Measurements from ENCODE around the gene FXYD6. TPM values are rescaled to one million over a fixed set of nuclear protein-coding genes. Genes with fewer than 3 reads are reported as not detected.
A peak's percentile ranks its signal among the peaks of the same experiment; 100 is the strongest.
"Not testable (repeated sequence)": the region's sequence is repeated elsewhere in the genome, so short reads cannot be mapped to it uniquely, and the experiment has no call there.

The FXYD6 gene
- not detected for total RNA-seq

GRCh38 chr11:117876341-117877119 is at the start of gene FXYD6:
Gene FXYD6 (minus strand): TSS chr11:117876658. CDS start chr11:117842776, 33,882 bp downstream.
- no peaks in the 10 kb centered on the region for H3K36me3 Mint-ChIP-seq (ENCODE audit: low read depth)
- DNase-seq, result no peak

GRCh38 chr11:117926166-117926565 is 49.7 kb upstream of the FXYD6 start:
- ATAC-seq; H3K36me3 Mint-ChIP-seq (ENCODE audit: low read depth); intact Hi-C loops (cut with micrococcal nuclease); DNase-seq; H3K27ac Mint-ChIP-seq; H3K4me3 Mint-ChIP-seq; POLR2A ChIA-PET; H3K27me3 Mint-ChIP-seq; H3K9me3 Mint-ChIP-seq: not testable (repeated sequence)
- peaks cover 35% of the 10 kb centered on the region for H3K4me1 Mint-ChIP-seq (ENCODE audit: low read depth)
- CTCF ChIA-PET, result interaction anchor here (0.8 kb wide), 1 partner anchor 21 kb away, joined by 3 read pairs; no protein-coding TSS in a partner anchor

More at GRCh38 chr11:117876341-117877119, at the start of gene FXYD6:
- no peak for TF ChIP-seq CTCF (IDR thresholded peaks at IDR 0.05)
- peaks cover 20% of the 10 kb centered on the region for H3K4me1 Mint-ChIP-seq (ENCODE audit: low read depth)
- intact Hi-C loops (cut with micrococcal nuclease), result no loop called here
- H3K27me3 Mint-ChIP-seq, result peaks cover 50% of the 10 kb centered on the region
- CTCF ChIA-PET, result interaction anchor here (0.9 to 2.8 kb wide), 3 partner anchors 69 to 74 kb away, joined by 3 to 15 read pairs (median 9); no protein-coding TSS in a partner anchor
- peak within 1 kb of the TSS; percentile 32 for H3K27ac Mint-ChIP-seq
- no peaks in the 10 kb centered on the region for H3K9me3 Mint-ChIP-seq
- peak; percentile 25 for ATAC-seq
- POLR2A ChIA-PET, result no interaction called here
- peak within 1 kb of the TSS; percentile 71 for H3K4me3 Mint-ChIP-seq

GRCh38 chr11:117925198-117925925 is 48.9 kb upstream of the FXYD6 start:
- Mint-ChIP-seq H3K27me3 (no peaks in the 10 kb centered on the region), H3K27ac (no peak overlapping the region), H3K4me1 (ENCODE audit: low read depth) (peaks cover 27% of the 10 kb centered on the region), H3K9me3 (no peaks in the 10 kb centered on the region), H3K36me3 (ENCODE audit: low read depth) (no peaks in the 10 kb centered on the region), H3K4me3 (no peak overlapping the region)
- ChIA-PET POLR2A (no interaction called here), CTCF (interaction anchor here (0.6 to 1.2 kb wide), 3 partner anchors 22 to 128 kb away, joined by 3 to 4 read pairs (median 3); no protein-coding TSS in a partner anchor)
- intact Hi-C loops (cut with micrococcal nuclease), result no loop called here
- ATAC-seq, result no peak
- DNase-seq, result no peak
- TF ChIP-seq CTCF (IDR thresholded peaks at IDR 0.05), result no peak

GRCh38 chr11:117924631-117925170 is 48.2 kb upstream of the FXYD6 start:
- CTCF ChIA-PET, result interaction anchor here (0.6 to 4.2 kb wide), 4 partner anchors 8 to 129 kb away, joined by 3 to 25 read pairs (median 4); no protein-coding TSS in a partner anchor
- ATAC-seq (no peak), DNase-seq (no peak)
- Mint-ChIP-seq H3K9me3 (no peaks in the 10 kb centered on the region), H3K4me3 (no peak overlapping the region), H3K27ac (no peak overlapping the region), H3K27me3 (no peaks in the 10 kb centered on the region), H3K4me1 (ENCODE audit: low read depth) (peaks cover 25% of the 10 kb centered on the region), H3K36me3 (ENCODE audit: low read depth) (no peaks in the 10 kb centered on the region)
- intact Hi-C loops (cut with micrococcal nuclease), result no loop called here
- POLR2A ChIA-PET, result no interaction called here
- no peak for TF ChIP-seq CTCF (IDR thresholded peaks at IDR 0.05)

GRCh38 chr11:117923773-117924172 is 47.3 kb upstream of the FXYD6 start:
- TF ChIP-seq CTCF (IDR thresholded peaks at IDR 0.05), result no peak
- Mint-ChIP-seq H3K9me3 (no peaks in the 10 kb centered on the region), H3K27ac (no peak overlapping the region), H3K27me3 (no peaks in the 10 kb centered on the region), H3K36me3 (ENCODE audit: low read depth) (no peaks in the 10 kb centered on the region), H3K4me3 (no peak overlapping the region), H3K4me1 (ENCODE audit: low read depth) (peaks cover 22% of the 10 kb centered on the region)
- POLR2A ChIA-PET, result interaction anchor here (0.8 kb wide), 2 partner anchors 23 to 83 kb away, joined by 3 read pairs; no protein-coding TSS in a partner anchor
- intact Hi-C loops (cut with micrococcal nuclease), result no loop called here
- CTCF ChIA-PET, result interaction anchor here (1.2 to 4.2 kb wide), 4 partner anchors 9 to 130 kb away, joined by 3 to 25 read pairs (median 4); no protein-coding TSS in a partner anchor
- ATAC-seq (no peak), DNase-seq (no peak)

Data from activated CD8-positive, alpha-beta T cell treated with anti-CD3 and anti-CD28 coated beads for 36 hours (primary cell).